HG03139 (cell line): ENCODE results near the gene HMSD.
"Not testable (repeated sequence)": the region's sequence is repeated elsewhere in the genome, so short reads cannot be mapped to it uniquely, and the experiment has no call there.

Experiments used
- ATAC-seq: cut with Tn5 transposase; IDR thresholded peaks from one replicate; pipeline ENCODE4 v1.9.1; 2021; ENCODE audit not compliant: unreplicated experiment

The HMSD gene

GRCh38 chr18:63949068-63949737, at the start of gene HMSD:
TSS of gene HMSD (plus strand) at chr18:63949301. CDS start at chr18:63953456, 4,155 bp downstream.
- peak; percentile 94 for ATAC-seq

- no peak for ATAC-seq
These were observed 45.1 kb upstream of the HMSD start for GRCh38 chr18:63903851-63904570.

- no peak for ATAC-seq
These were observed 44.4 kb upstream of the HMSD start for GRCh38 chr18:63904694-63905093.

- no peak for ATAC-seq
These were observed 43.7 kb upstream of the HMSD start for GRCh38 chr18:63905361-63905760.

- ATAC-seq, result no peak
These were observed 43.0 kb upstream of the HMSD start for GRCh38 chr18:63906056-63906455.

- no peak for ATAC-seq
These were observed 41.4 kb upstream of the HMSD start, which contains the start of gene SERPINB10 for GRCh38 chr18:63907664-63908063. TSS of gene SERPINB10 (plus strand) at chr18:63907958. CDS start at chr18:63915511, 7,553 bp downstream.

GRCh38 chr18:63908858-63909257, 40.2 kb upstream of the HMSD start:
- ATAC-seq, result no peak

GRCh38 chr18:63909870-63910269, 39.2 kb upstream of the HMSD start:
- no peak for ATAC-seq

GRCh38 chr18:63917817-63918216, 31.3 kb upstream of the HMSD start:
- ATAC-seq, result no peak

- no peak for ATAC-seq
These were observed 27.1 kb upstream of the HMSD start for GRCh38 chr18:63922049-63922448.

- ATAC-seq, result no peak
These were observed 24.6 kb upstream of the HMSD start for GRCh38 chr18:63924551-63924950.

- ATAC-seq, result no peak
These were observed 20.8 kb upstream of the HMSD start for GRCh38 chr18:63928331-63928730.

- not testable (repeated sequence) for ATAC-seq
These were observed 19.7 kb upstream of the HMSD start for GRCh38 chr18:63929369-63929768.

- no peak for ATAC-seq
These were observed 18.2 kb upstream of the HMSD start for GRCh38 chr18:63930773-63931354.

GRCh38 chr18:63936156-63936931, 12.8 kb upstream of the HMSD start:
- peak; percentile 99 for ATAC-seq

- ATAC-seq, result peak; percentile 2
These were observed 12.1 kb upstream of the HMSD start for GRCh38 chr18:63936932-63937393.

- no peak for ATAC-seq
These were observed 9.1 kb upstream of the HMSD start for GRCh38 chr18:63940008-63940407.

- not testable (repeated sequence) for ATAC-seq
These were observed 8.5 kb upstream of the HMSD start for GRCh38 chr18:63940543-63941050.

- no peak for ATAC-seq
These were observed 1.9 kb upstream of the HMSD start for GRCh38 chr18:63947051-63947790.

- ATAC-seq, result peak; percentile 42
These were observed 2.2 kb downstream of the HMSD start for GRCh38 chr18:63951302-63951705.
